Astrocyte of the cerebellum (primary cell): ENCODE measurements around the gene FIGLA.

ENCODE experiments used
- DNase-seq: peaks from one replicate; pipeline ENCODE4 v3.0.0-alpha.2; 2011; ENCODE audit warnings: low read depth
- H3K4me3 ChIP-seq: 2 replicates; pipeline ENCODE4 v1.5.1; 2011; ENCODE audit warnings: mild to moderate bottlenecking, low read depth, low read length, moderate library complexity
- CTCF ChIP-seq: IDR thresholded peaks from 2 replicates; pipeline ENCODE4 v1.5.1; 2012; ENCODE audit warnings: low read length, low read depth, moderate library complexity, mild to moderate bottlenecking; ENCODE audit errors: missing control alignments
- in situ Hi-C: cut with HindIII; loops from 2 replicates; pipeline ENCODE4 v1.10.0; 2017; ENCODE audit warnings: low sequenced_read_pairs

Gene FIGLA

GRCh38 chr2:70832386-70832785, 41.9 kb upstream of the FIGLA start:
- no peak for TF ChIP-seq CTCF
- no peak for DNase-seq
- no peak overlapping the region for H3K4me3 ChIP-seq
- in situ Hi-C loops, result no loop called here

- DNase-seq, result no peak
- no peak for TF ChIP-seq CTCF
- in situ Hi-C loops, result no loop called here
- H3K4me3 ChIP-seq, result no peak overlapping the region
These were observed 41.4 kb upstream of the FIGLA start for GRCh38 chr2:70831861-70832260.

GRCh38 chr2:70830366-70830765, 39.9 kb upstream of the FIGLA start:
- no peak overlapping the region for H3K4me3 ChIP-seq
- TF ChIP-seq CTCF, result no peak
- in situ Hi-C loops, result no loop called here
- no peak for DNase-seq

- H3K4me3 ChIP-seq, result no peak overlapping the region
- DNase-seq, result no peak
- no peak for TF ChIP-seq CTCF
- in situ Hi-C loops, result loop anchor here (5.0 kb wide), 1 partner anchor 32 kb away; no protein-coding TSS in a partner anchor
These were observed 39.5 kb upstream of the FIGLA start for GRCh38 chr2:70829916-70830315.

- no peak for DNase-seq
- no peak for TF ChIP-seq CTCF
- in situ Hi-C loops, result loop anchor here (5.0 kb wide), 1 partner anchor 33 kb away; no protein-coding TSS in a partner anchor
These were observed 38.7 kb upstream of the FIGLA start for GRCh38 chr2:70828914-70829824.

GRCh38 chr2:70828115-70828514, 37.7 kb upstream of the FIGLA start:
- H3K4me3 ChIP-seq, result no peak overlapping the region
- in situ Hi-C loops, result loop anchor here (5.0 kb wide), 1 partner anchor 34 kb away; no protein-coding TSS in a partner anchor

More at GRCh38 chr2:70828914-70829824, 38.7 kb upstream of the FIGLA start:
- no peak overlapping the region for H3K4me3 ChIP-seq

More at GRCh38 chr2:70828115-70828514, 37.7 kb upstream of the FIGLA start:
- DNase-seq, result no peak
- TF ChIP-seq CTCF, result no peak
